ENCODE measurements around the gene MAML1. TPM values are rescaled to one million over a fixed set of nuclear protein-coding genes. Genes with fewer than 3 reads are reported as not detected.

The MAML1 gene
- total and polyA plus RNA-seq, 10 of the 15 experiments (the other 5 are each of a cell fraction or from before 2014, with no cell fraction given) = 0.42 to 23.9 (median 7.3) TPM

- 36% methylated on average over 3 of the region's 3 CpGs for WGBS (ENCODE audit: insufficient coverage, insufficient replicate concordance, low lambda C conversion rate, missing lambda C conversion rate)
- ChIA-PET CTCF (interaction anchor here (1.0 to 1.1 kb wide), 2 partner anchors 20 to 38 kb away, joined by 3 to 4 read pairs; no protein-coding TSS in a partner anchor), RAD21 (ENCODE audit: unreplicated experiment) (interaction anchor here (0.9 kb wide), 1 partner anchor 16 kb away, joined by 4 read pairs; no protein-coding TSS in a partner anchor), POLR2A (interaction anchor here (0.6 to 1.3 kb wide), 4 partner anchors 9 to 91 kb away, joined by 3 to 5 read pairs (median 4); partner anchors contain the start of gene MRNIP), SMC1A (ENCODE audit: uncharacterized antibody, unreplicated experiment) (interaction anchor here (0.9 to 1.1 kb wide), 3 partner anchors 12 to 59 kb away, joined by 3 to 4 read pairs (median 3); partner anchors contain the start of gene LTC4S)
- Histone ChIP-seq H3K9ac (ENCODE audit: control insufficient read depth, insufficient read depth, low read length) (no peak overlapping the region), H3K4me1 (ENCODE audit: control insufficient read depth, insufficient read depth, low read length) (peaks cover 35% of the 10 kb centered on the region), H2AFZ (ENCODE audit: control insufficient read depth, low read depth, low read length) (no peak overlapping the region), H3K27ac (ENCODE audit: control insufficient read depth, insufficient read depth) (no peak overlapping the region; the same call in 1 of the 2 replicates), H3K79me2 (ENCODE audit: control insufficient read depth, insufficient read depth, low read length) (peaks cover 29% of the 10 kb centered on the region), H4K20me1 (ENCODE audit: control insufficient read depth, insufficient read depth) (peaks cover 17% of the 10 kb centered on the region), H3K27me3 (replicated peaks in 1 of 2; ENCODE audit: control insufficient read depth in 2 of 2, insufficient read depth in 2 of 2, low read length in 1 of 2) (no peaks in the 10 kb centered on the region), H3K4me3 (peak overlapping the region; percentile 93), H3K9me3 (replicated peaks; ENCODE audit: control insufficient read depth, insufficient read depth, low read length) (no peaks in the 10 kb centered on the region), H3K4me2 (ENCODE audit: control insufficient read depth, insufficient read depth) (peak overlapping the region; percentile 99), H3K36me3 (ENCODE audit: control insufficient read depth in 2 of 2, insufficient read depth in 2 of 2, low read length in 1 of 2) (peaks cover 18 to 20% of the 10 kb centered on the region in 2 experiments)
- ATAC-seq (no peak), DNase-seq (ENCODE audit: low read depth, low spot score) (no peak), FAIRE-seq (peak; percentile 13)
- TF ChIP-seq POLR2AphosphoS5 (IDR thresholded peaks at IDR 0.05; ENCODE audit: low read length) (peak; percentile 8; the same call in 1 of the 2 replicates), POLR2AphosphoS2 (IDR thresholded peaks at IDR 0.05; ENCODE audit: low read depth, low read length) (peak; percentile 74; the same call in 1 of the 2 replicates), SMARCA5 (IDR thresholded peaks at IDR 0.05) (no peak), RFX5 (IDR thresholded peaks at IDR 0.05; ENCODE audit: low read depth, low read length) (no peak), BMI1 (IDR thresholded peaks at IDR 0.05; ENCODE audit: borderline replicate concordance) (0 out of 2 replicates have a peak, but pooled peaks have one; percentile 35), RELB (IDR thresholded peaks at IDR 0.05; ENCODE audit: low read depth) (0 out of 2 replicates have a peak, but pooled peaks have one; percentile 23), NRF1 (conservative IDR thresholded peaks at IDR 0.05; ENCODE audit: low read depth, low read length) (no peak), E2F4 (IDR thresholded peaks at IDR 0.05; ENCODE audit: low read depth, low read length) (no peak)
- in situ Hi-C loops (cut with MboI) = loop anchor here (25.0 kb wide), 1 partner anchor 990 kb away; the partner anchor contains the start of gene MGAT1
- TSS peak; percentile 68 for BruUV-seq (replicated peaks)
- intact Hi-C loops (cut with micrococcal nuclease; ENCODE audit: unreplicated experiment) = no loop called here
These were observed 89.4 kb downstream of the MAML1 start for GRCh38 chr5:179822059-179822432.
